Measurements from ENCODE around the gene CKAP5.
"Not testable (repeated sequence)": the region's sequence is repeated elsewhere in the genome, so short reads cannot be mapped to it uniquely, and the experiment has no call there.

CKAP5 gene

GRCh38 chr11:46724088-46724487 lies 122.0 kb downstream of the CKAP5 start:
- DNase-seq = no peak

GRCh38 chr11:46723359-46723680 lies 122.8 kb downstream of the CKAP5 start:
- DNase-seq = no peak

- DNase-seq = no peak
These were observed 123.3 kb downstream of the CKAP5 start for GRCh38 chr11:46722566-46723358.

- no peak for DNase-seq
These were observed 124.8 kb downstream of the CKAP5 start for GRCh38 chr11:46721286-46721685.

GRCh38 chr11:46719543-46720218 lies 126.4 kb downstream of the CKAP5 start:
- DNase-seq = no peak

- DNase-seq = no peak
These were observed 127.0 kb downstream of the CKAP5 start, which contains the start of gene F2 for GRCh38 chr11:46719048-46719542. F2 (plus strand) TSS chr11:46719213; CDS start chr11:46719236, 23 bp downstream.

- DNase-seq = peak; percentile 7
These were observed 127.7 kb downstream of the CKAP5 start for GRCh38 chr11:46718155-46719019.

GRCh38 chr11:46717825-46718154 lies 128.3 kb downstream of the CKAP5 start:
- DNase-seq = not testable (repeated sequence)

GRCh38 chr11:46712874-46713576 lies 133.1 kb downstream of the CKAP5 start:
- no peak for DNase-seq

GRCh38 chr11:46711303-46711702 lies 134.8 kb downstream of the CKAP5 start:
- no peak for DNase-seq

- no peak for DNase-seq
These were observed 135.2 kb downstream of the CKAP5 start for GRCh38 chr11:46710821-46711269.

- DNase-seq = not testable (repeated sequence)
These were observed 136.7 kb downstream of the CKAP5 start for GRCh38 chr11:46709351-46709750.

- DNase-seq = no peak
These were observed 139.2 kb downstream of the CKAP5 start for GRCh38 chr11:46706886-46707285.

- DNase-seq = no peak
These were observed 140.9 kb downstream of the CKAP5 start for GRCh38 chr11:46705070-46705688.

GRCh38 chr11:46701078-46701654 lies 144.9 kb downstream of the CKAP5 start:
- DNase-seq = no peak

GRCh38 chr11:46700241-46701077 lies 145.6 kb downstream of the CKAP5 start, which contains the start of the genes ARHGAP1 and ZNF408:
ARHGAP1 (minus strand) TSS chr11:46700619; CDS start chr11:46696107, 4,512 bp downstream.
ZNF408 (plus strand) TSS chr11:46701031; CDS start chr11:46701048, 17 bp downstream.
- DNase-seq = peak; percentile 99

GRCh38 chr11:46698597-46698996 lies 147.5 kb downstream of the CKAP5 start:
- no peak for DNase-seq

GRCh38 chr11:46697723-46698122 lies 148.4 kb downstream of the CKAP5 start:
- no peak for DNase-seq

GRCh38 chr11:46697303-46697702 lies 148.8 kb downstream of the CKAP5 start:
- no peak for DNase-seq

- DNase-seq = no peak
These were observed 149.9 kb downstream of the CKAP5 start for GRCh38 chr11:46696212-46696558.

Data from activated effector memory CD4-positive, alpha-beta T cell treated with Interleukin-2 at 50 U/mL for 16 hours (primary cell).